ENCODE results near the gene WSB2.

WSB2 gene

GRCh38 chr12:118020036-118020435 is 40.9 kb downstream of the WSB2 start:
- TF ChIP-seq POLR2A (IDR thresholded peaks at IDR 0.05; ENCODE audit: extremely low read depth, insufficient read length) (no peak), MAX (IDR thresholded peaks at IDR 0.05; ENCODE audit: low read depth, low read length) (no peak), CTCF (IDR thresholded peaks at IDR 0.05; ENCODE audit: low read depth, low read length) (no peak), MYC (IDR thresholded peaks at IDR 0.05; ENCODE audit: low read depth, low read length) (no peak)
- no peak for DNase-seq (ENCODE audit: low read depth)

GRCh38 chr12:118017926-118018325 is 43.1 kb downstream of the WSB2 start:
- DNase-seq (ENCODE audit: low read depth): no peak
- peak overlapping the region; percentile 96 for H3K4me3 ChIP-seq (ENCODE audit: low read depth, low read length)
- TF ChIP-seq MYC (IDR thresholded peaks at IDR 0.05; ENCODE audit: low read depth, low read length): no peak

More at GRCh38 chr12:118020036-118020435, 40.9 kb downstream of the WSB2 start:
- H3K4me3 ChIP-seq (ENCODE audit: low read depth, low read length): no peak overlapping the region

DNA sequence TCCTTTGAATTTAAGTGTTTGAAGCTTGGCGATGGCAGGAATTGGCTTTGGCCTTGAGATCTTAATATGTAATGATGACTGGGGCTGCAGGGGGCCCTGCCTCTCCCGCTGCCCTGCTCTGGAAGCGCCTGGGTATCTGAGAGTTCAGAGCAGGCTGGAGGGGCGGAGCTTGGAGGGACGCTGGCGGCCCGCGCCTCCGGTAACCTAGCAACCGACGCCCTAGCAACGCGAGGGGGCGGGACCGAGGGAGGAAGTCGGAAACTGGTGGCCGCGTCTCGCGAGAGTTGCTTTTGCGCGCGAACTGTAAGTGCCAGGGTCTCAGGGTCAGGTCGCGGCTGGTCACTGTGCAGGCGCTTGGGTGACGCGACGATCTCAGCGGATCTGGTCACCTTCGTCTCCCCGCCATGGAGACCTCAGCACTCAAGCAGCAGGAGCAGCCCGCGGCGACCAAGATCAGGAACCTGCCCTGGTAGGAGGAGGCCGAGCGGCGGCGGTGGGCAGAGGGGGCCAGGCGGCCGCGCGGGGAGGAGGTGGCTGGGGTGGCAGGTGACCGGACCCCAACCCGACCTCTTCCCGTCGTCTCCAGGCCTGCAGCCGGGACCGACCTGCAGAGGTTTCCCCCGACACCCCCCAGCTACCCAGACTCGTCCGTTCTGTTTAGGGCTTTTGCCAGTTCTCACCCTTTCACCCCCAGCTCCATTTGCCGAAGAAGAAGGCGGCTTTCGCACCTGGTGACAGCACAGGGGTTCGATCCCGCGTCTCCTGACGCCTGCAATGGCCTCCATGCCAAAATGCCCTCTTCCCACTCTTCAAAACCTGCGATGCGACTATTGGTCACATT is 44.3 kb downstream of the WSB2 start, which contains the start of gene RFC5:
TSS of gene RFC5 (plus strand) at position 280 of the 841 bp plus-strand sequence. CDS start at position 405, 125 bp downstream.
- DNase-seq (ENCODE audit: low read depth): peak; percentile 99
- H3K4me3 ChIP-seq (ENCODE audit: low read depth, low read length): peak within 1 kb of the TSS; percentile 96
- peak; percentile 74 for TF ChIP-seq MYC (IDR thresholded peaks at IDR 0.05; ENCODE audit: low read depth, low read length)
- no peak for TF ChIP-seq CTCF (IDR thresholded peaks at IDR 0.05; ENCODE audit: low read depth, low read length)
- TF ChIP-seq POLR2A (IDR thresholded peaks at IDR 0.05; ENCODE audit: extremely low read depth, insufficient read length): peak; percentile 93
- peak; percentile 78 for TF ChIP-seq MAX (IDR thresholded peaks at IDR 0.05; ENCODE audit: low read depth, low read length)

DNA sequence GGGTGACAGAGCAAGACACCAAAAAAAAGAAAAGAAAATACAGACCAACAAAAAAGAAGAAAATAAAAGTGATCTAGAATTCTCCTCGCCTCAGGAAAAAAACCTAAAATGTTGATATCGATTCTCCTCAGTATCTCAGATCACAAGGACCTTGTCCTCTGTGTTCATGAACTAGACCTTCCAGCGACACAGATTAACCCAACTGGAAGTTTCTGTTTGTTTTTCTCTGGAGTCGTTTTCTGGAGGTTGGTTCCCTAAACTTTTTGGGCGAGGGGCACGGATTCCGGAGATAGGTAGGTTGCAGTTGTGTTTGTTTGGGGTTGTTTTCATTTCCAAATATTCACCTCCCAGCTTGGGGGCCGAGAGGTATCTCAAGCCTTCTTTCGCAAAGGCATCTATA is 45.0 kb downstream of the WSB2 start:
- no peak for DNase-seq (ENCODE audit: low read depth)
- TF ChIP-seq MYC (IDR thresholded peaks at IDR 0.05; ENCODE audit: low read depth, low read length): no peak
- no peak overlapping the region for H3K4me3 ChIP-seq (ENCODE audit: low read depth, low read length)

DNA sequence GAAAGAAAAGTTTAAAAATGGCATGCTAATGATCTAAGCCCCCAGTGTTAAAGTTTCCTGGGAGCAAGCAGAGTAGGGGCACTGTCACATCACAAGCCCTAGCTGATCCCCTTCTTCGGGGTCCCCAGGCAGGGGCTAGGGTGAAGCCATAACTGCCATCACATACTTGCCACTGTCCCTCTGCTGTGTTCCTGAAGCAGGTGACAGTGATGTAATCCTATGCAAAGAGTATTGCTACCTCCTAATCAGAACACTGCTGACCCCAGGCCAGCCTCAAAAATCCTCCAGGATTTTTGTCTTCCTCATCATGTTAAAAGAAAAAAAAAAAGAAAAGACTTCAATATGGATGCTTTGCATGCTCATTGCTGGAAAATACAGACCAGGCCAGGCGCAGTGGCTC is 45.7 kb downstream of the WSB2 start:
- TF ChIP-seq MAX (IDR thresholded peaks at IDR 0.05; ENCODE audit: low read depth, low read length) (no peak), MYC (IDR thresholded peaks at IDR 0.05; ENCODE audit: low read depth, low read length) (no peak), POLR2A (IDR thresholded peaks at IDR 0.05; ENCODE audit: extremely low read depth, insufficient read length) (no peak), CTCF (IDR thresholded peaks at IDR 0.05; ENCODE audit: low read depth, low read length) (no peak)
- no peak overlapping the region for H3K4me3 ChIP-seq (ENCODE audit: low read depth, low read length)
- DNase-seq (ENCODE audit: low read depth): no peak

DNA sequence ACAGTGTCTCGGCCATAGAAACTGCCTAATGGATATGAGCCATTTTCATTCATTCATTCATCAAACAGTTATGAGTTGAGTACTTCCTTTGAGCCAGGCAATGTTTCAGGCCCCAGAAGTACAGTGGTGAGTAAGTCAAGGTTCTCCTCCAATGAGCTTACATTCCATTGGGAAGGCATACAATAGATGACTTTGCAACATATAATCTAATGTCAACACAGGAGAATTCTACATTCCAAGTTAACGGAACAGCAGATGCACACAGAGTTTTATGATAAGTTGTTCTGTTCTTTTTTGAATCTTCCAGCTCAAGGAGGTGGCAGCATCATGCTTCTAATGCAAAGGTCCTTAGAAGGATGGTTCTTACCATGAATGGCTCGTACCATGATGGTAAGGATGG is 47.7 kb downstream of the WSB2 start:
- H3K4me3 ChIP-seq (ENCODE audit: low read depth, low read length): no peak overlapping the region
- DNase-seq (ENCODE audit: low read depth): no peak
- TF ChIP-seq CTCF (IDR thresholded peaks at IDR 0.05; ENCODE audit: low read depth, low read length) (no peak), POLR2A (IDR thresholded peaks at IDR 0.05; ENCODE audit: extremely low read depth, insufficient read length) (no peak), MYC (IDR thresholded peaks at IDR 0.05; ENCODE audit: low read depth, low read length) (no peak), MAX (IDR thresholded peaks at IDR 0.05; ENCODE audit: low read depth, low read length) (no peak)

DNA sequence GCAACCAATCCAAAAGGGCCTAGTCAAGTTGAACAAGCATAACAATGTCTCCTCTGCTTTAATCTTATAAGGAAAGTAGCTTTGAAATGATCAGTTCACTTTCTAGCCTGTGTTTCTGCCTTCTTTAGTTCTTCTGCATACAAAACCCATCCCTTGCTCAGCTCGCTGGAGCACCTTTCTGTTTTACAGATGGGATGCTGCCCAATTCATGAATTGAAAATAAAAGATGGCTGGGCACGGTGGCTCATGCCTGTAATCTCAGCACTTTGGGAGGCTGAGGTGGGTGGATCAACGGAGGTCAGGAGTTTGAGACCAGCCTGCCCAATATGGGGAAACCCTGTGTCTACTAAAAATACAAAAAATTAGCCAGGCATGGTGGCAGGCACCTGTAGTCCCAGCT is 49.0 kb downstream of the WSB2 start:
- no peak for DNase-seq (ENCODE audit: low read depth)
- H3K4me3 ChIP-seq (ENCODE audit: low read depth, low read length): no peak overlapping the region
- TF ChIP-seq POLR2A (IDR thresholded peaks at IDR 0.05; ENCODE audit: extremely low read depth, insufficient read length) (no peak), CTCF (IDR thresholded peaks at IDR 0.05; ENCODE audit: low read depth, low read length) (no peak), MAX (IDR thresholded peaks at IDR 0.05; ENCODE audit: low read depth, low read length) (no peak), MYC (IDR thresholded peaks at IDR 0.05; ENCODE audit: low read depth, low read length) (no peak)
